Stimulated activated CD4-positive, alpha-beta T cell treated with anti-CD3 and anti-CD28 coated beads, Interleukin-12 subunit alpha, Interleukin-12 subunit beta, amount 100 ng/mL, for 4 hours (primary cell): ENCODE measurements around the gene TXLNB.
A peak's percentile ranks its signal among the peaks of the same experiment; 100 is the strongest.

Experiments
- DNase-seq: peaks from one replicate; pipeline ENCODE4 v3.0.0-alpha.2; 2020

TXLNB gene

GRCh38 chr6:139291813-139292619 is at the start of gene TXLNB:
TSS of gene TXLNB (minus strand) at chr6:139291998. CDS start at chr6:139288899, 3,099 bp downstream.
- peak; percentile 68 for DNase-seq

DNA sequence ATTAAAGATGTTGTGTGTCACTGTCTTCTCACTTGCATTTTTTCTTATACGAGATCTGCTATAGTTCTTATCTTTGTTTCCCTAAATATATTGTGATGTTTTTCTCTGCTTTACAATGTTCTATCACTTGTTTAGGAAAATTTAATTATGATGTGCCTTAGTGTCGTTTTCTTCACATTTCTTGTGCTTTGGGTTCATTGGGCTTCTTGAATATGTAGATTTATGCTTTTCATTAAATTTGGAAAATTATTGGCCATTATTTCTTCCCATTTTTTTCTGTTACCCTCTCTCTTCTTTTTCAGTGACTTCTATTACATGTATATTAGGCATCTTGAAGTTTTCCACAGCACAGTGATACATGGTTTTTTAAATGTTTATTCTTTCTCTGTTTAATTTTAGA is 49.3 kb upstream of the TXLNB start:
- no peak for DNase-seq

DNA sequence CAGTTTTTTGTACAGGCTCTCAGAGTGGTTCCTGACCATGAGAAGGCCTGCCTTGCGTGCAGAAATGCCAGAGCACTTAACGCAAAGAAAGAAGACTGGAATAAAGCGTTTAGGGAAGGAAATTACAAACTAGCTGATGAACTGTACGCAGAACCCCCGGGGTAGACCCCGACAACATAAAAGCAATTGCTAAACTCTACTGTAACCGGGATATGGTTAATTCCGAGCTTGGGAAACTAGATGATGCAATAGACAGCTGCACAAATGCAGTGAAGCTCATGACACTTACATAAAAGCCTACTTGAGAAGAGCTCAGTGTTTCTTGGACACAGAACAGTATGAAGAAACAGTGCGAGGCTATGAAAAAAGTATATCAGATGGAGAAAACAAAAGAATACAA is 47.0 kb upstream of the TXLNB start:
- DNase-seq, result no peak

DNA sequence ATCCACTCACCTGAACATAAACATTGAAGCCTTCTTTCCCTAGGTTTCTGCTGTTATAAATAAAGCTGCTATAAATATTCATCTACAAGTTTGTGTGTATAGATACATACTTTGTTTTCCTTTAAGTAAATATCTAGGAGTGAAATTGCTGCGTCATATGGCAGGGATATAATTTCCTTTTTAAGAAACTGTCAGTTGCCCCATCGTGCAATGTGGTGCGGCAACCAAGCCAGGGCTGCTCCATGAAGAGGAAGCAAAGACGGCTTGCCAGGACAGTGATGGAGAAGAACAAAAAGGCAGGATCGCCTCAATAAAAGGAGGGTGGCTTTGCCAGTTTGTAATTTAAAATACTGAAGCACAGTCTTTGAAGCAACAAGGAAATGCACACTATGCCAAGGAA is 46.0 kb upstream of the TXLNB start:
- no peak for DNase-seq

DNA sequence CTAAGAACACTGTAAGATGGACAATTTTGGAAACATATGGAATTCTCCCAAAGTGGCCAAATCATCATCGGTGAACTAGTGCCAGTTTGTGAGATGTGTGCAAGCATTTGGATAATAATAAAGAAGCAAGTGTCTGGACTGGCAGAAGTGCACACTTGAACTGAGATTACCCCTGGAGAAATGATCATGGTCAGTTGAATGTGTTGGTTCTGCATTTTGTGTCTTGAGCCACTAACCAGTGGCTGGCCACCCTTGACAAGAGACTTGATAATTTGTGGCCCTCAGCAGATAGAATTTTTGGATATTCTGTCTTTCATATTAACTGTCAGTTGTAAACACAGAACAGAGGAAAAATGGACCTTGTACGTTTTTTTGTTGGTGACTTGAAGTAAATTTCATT is 45.2 kb upstream of the TXLNB start:
- no peak for DNase-seq

DNA sequence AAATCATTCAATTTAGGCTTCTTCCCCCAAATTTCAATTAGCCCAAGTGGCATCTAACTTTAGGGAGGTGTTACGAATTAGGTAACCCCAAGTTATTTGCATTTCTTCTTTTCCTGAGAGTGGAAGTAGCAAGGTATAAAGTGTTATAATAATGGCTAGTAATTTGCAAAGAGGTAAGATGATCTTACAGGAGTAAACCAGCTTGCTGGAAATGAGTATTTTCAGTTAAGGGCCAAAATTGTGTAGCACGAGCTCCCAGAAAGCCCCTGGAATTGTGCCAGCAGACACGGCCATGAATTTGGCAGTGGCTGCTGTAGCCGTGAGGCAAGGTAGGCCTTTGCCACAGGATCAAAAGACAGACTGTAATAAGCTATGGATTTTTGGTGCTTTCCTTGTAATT is 44.7 kb upstream of the TXLNB start:
- no peak for DNase-seq

GRCh38 chr6:139335447-139336210 is 43.8 kb upstream of the TXLNB start:
- no peak for DNase-seq

- DNase-seq, result no peak
These were observed 43.1 kb upstream of the TXLNB start for GRCh38 chr6:139334806-139335446.

GRCh38 chr6:139330826-139331500 is 39.2 kb upstream of the TXLNB start:
- no peak for DNase-seq

DNA sequence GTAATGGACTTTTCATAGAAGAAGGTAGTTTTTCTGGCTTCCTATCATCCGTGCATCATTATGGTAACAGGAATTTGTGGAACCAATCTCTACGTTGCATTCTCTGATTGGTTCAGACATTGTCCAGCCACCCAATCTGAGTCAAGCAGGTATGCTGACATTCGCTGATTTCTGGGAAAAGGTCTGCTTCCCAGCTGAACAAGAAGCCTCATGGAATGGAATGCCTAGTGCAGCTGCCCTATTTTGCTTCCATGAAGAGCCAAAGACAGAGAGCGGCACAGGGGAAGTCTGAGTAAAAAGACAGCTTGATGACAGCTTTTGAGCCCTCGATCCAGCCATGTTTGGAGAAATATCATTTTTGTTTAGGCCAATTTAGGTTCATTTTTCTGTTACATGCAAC is 38.5 kb upstream of the TXLNB start:
- DNase-seq, result no peak

DNA sequence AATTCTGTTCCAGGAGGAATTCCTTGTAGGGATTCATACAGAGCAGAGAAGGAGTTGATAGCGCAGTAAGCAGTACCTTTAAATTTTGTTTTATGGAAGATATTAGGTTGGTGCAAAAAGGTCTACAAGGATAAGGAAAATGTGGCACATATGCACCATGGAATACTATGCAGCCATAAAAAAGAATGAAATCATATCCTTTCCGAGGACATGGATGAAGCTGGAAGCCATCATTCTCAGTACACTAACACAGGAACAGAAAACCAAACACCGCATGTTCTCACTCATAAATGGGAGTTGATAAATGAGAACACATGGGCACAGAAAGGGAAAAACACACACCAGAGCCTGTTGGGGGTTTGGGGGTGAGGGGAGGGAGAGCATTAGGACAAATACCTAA is 37.4 kb upstream of the TXLNB start:
- no peak for DNase-seq

DNA sequence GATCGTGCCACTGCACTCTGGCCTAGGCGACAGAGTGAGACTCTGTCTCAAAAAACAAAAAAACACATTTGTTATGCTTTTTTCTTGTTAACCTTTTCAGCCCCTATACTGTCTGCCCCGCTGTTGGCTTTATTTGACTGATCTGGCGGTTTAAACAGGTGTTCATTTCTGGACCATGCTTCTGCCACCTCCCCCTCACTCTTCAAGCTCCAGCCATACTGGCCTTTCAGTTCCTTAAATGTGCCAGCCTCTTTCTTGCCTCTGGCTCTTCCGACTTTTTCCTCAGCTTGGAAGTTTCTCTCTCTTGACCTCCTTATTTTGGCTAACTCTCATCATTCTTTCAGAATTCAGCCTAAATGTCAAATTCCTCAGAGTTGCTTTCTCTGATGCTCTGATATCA is 35.2 kb upstream of the TXLNB start:
- DNase-seq, result no peak

DNA sequence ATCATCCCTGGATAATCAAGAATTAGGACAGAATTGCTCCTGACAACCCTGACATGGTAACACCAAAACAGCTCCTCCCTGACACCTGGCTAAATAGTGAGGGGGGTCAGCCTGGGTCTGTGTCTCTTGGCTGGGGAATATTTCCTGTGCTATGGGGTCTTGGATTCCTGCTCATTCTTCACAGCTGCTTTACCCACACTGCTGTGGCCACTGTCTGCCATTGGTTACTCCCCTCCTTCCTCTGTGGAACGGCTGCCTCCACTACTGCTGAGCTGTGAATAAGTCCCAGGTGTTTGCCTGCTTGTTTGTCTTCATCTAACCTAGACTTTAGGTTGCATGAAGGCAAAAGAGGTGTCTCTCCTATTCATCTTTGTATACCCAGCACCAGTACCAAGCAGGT is 33.9 kb upstream of the TXLNB start:
- no peak for DNase-seq

- no peak for DNase-seq
These were observed 33.3 kb upstream of the TXLNB start for GRCh38 chr6:139325125-139325524.

- no peak for DNase-seq
These were observed 32.4 kb upstream of the TXLNB start for GRCh38 chr6:139324301-139324555.

- DNase-seq, result peak; percentile 61
These were observed 31.9 kb upstream of the TXLNB start for GRCh38 chr6:139323511-139324300.

DNA sequence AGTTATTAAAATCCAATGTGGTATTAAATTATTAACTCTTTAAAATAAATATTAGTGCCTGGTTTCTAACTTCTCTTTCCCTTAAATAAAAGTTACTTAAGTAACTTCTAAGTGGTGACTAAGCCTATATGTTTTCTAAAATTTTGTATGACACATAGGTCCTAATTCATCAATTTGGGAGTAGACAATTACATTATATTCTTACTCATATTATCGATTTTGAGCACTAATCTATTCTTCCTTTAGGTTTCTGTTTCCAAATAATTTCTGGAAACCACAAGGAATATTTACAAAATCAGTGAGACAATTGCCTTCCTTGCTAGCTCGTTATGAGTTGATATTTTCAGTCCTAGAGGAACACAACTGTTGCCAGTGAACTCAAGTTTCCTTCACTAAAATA is 28.3 kb upstream of the TXLNB start:
- no peak for DNase-seq

GRCh38 chr6:139316622-139317317 is 25.0 kb upstream of the TXLNB start:
- no peak for DNase-seq

DNA sequence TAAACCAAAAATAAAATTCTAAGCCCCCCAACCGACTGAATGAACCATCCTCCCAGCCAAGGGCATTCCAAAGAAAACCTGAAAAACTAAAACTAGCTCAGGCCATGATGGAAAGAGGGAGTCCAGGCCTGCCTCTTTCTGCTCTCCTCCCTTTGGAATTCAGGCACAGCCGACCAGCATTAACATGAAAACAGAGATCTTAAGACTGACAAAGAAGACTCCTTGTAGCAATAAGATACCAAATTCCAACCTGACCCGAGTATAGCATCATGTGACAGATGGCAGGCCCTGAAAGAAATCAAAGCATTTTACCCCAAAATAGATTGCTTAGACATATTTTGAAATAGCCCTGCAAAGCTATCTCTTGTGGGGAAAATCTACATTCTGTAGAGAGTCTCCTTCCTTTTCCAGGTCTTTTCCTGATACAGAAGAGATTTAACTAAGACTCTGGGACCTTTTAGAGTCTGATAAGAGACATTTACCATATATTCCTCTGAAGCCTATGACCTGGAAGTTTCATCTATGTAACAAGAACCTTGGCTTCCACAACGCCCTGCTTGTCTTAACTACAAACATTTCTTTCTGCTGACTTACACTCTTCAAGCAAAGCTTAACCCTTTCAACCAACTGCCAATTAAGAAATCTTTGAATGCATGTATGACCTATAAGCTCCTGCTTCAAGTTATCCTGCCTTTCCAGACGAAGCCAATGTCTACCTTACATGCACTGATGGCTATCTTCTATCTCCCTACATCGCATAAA is 22.2 kb upstream of the TXLNB start:
- no peak for DNase-seq

- no peak for DNase-seq
These were observed 21.4 kb upstream of the TXLNB start for GRCh38 chr6:139313229-139313628.

- DNase-seq, result no peak
These were observed 20.0 kb upstream of the TXLNB start for GRCh38 chr6:139311831-139312230.
